WTC11 (cell line): ENCODE measurements around the gene STAM. TPM values are rescaled to one million over a fixed set of nuclear protein-coding genes. Genes with fewer than 3 reads are reported as not detected.

Experiments used
- ATAC-seq: fragments of 200-7000 bp; cut with Tn5 transposase; 2 replicates; pipeline ENCODE4 v1.10.0; 2021; ENCODE audit warnings: mild to moderate bottlenecking, moderate library complexity
- CTCF ChIA-PET: fragments of 300-600 bp; sonication (Branson Sonifier 250); formaldehyde crosslinking; loops from one replicate; lab custom pipeline; 2021; ENCODE audit warnings: antibody characterized with exemption; lab: Charles Lee
- POLR2A ChIA-PET: fragments of 350-600 bp; sonication (Branson Sonifier 250); formaldehyde crosslinking; loops from one replicate; lab custom pipeline; 2021; ENCODE audit warnings: antibody characterized with exemption; lab: Charles Lee
- DNase-seq: peaks from one replicate; pipeline ENCODE4 v3.0.0; 2021; ENCODE audit warnings: low spot score
- H3K27ac Mint-ChIP-seq: 2 replicates; pipeline ENCODE4 v1.8.0; 2021; ENCODE audit warnings: mixed read lengths
- H3K27me3 Mint-ChIP-seq: 2 replicates; pipeline ENCODE4 v1.8.0; 2021; ENCODE audit warnings: low read depth, mild to moderate bottlenecking, moderate library complexity, mixed read lengths
- H3K36me3 Mint-ChIP-seq: 2 replicates; pipeline ENCODE4 v1.8.0; 2021; ENCODE audit warnings: mixed read lengths
- H3K4me1 Mint-ChIP-seq: 2 replicates; pipeline ENCODE4 v1.8.0; 2022; ENCODE audit warnings: mixed read lengths
- H3K4me3 Mint-ChIP-seq: 2 replicates; pipeline ENCODE4 v1.8.0; 2021; ENCODE audit warnings: mild to moderate bottlenecking, moderate library complexity, mixed read lengths
- H3K9me3 Mint-ChIP-seq: 2 replicates; pipeline ENCODE4 v1.8.0; 2021; ENCODE audit warnings: mixed read lengths
- FOXK1 ChIP-seq: sonication (generic); formaldehyde crosslinking; IDR thresholded peaks from 2 replicates; pipeline ENCODE4 v1.8.0; 2022; ENCODE audit warnings: mild to moderate bottlenecking, moderate library complexity, missing genetic modification reagents
- HMGA2 ChIP-seq: fragments of 250-450 bp; sonication (Bioruptor Pico); IDR thresholded peaks from 2 replicates; pipeline ENCODE4 v1.4.0; 2021; ENCODE audit warnings: mild to moderate bottlenecking, moderate library complexity
- JUN ChIP-seq: sonication (generic); formaldehyde crosslinking; IDR thresholded peaks from 2 replicates; pipeline ENCODE4 v1.8.0; 2023; ENCODE audit warnings: mild to moderate bottlenecking, missing genetic modification reagents
- NFATC4 ChIP-seq: fragments of 250-450 bp; sonication (Bioruptor Pico); IDR thresholded peaks from 2 replicates; pipeline ENCODE4 v1.9.0; 2021; ENCODE audit warnings: mild to moderate bottlenecking
- NR1H2 ChIP-seq: sonication (generic); formaldehyde crosslinking; IDR thresholded peaks from 2 replicates; pipeline ENCODE4 v1.9.0; 2021; ENCODE audit warnings: mild to moderate bottlenecking, moderate library complexity, missing genetic modification reagents
- SMAD3 ChIP-seq: sonication (generic); formaldehyde crosslinking; IDR thresholded peaks from 2 replicates; pipeline ENCODE4 v1.8.0; 2022; ENCODE audit warnings: missing genetic modification reagents, mild to moderate bottlenecking, borderline replicate concordance
- ZNF121 ChIP-seq: sonication (generic); formaldehyde crosslinking; IDR thresholded peaks from 2 replicates; pipeline ENCODE4 v1.8.0; 2023; ENCODE audit warnings: missing genetic modification reagents
- total RNA-seq: library from RNA; stranded (reverse); gene quantifications from 3 replicates; pipeline ENCODE4 v1.2.3, GENCODE V29; 2021
- TF ChIP-seq, protein P1 (sequence below): fragments of 250-450 bp; sonication (Bioruptor Pico); IDR thresholded peaks from 2 replicates; pipeline ENCODE4 v1.8.0; 2021; ENCODE audit warnings: mild to moderate bottlenecking
- TF ChIP-seq, protein P2 (sequence below): sonication (generic); formaldehyde crosslinking; IDR thresholded peaks from 2 replicates; pipeline ENCODE4 v1.8.1; 2023; ENCODE audit warnings: mild to moderate bottlenecking, moderate library complexity, missing genetic modification reagents
- TF ChIP-seq, protein P3 (sequence below): sonication (generic); formaldehyde crosslinking; IDR thresholded peaks from 2 replicates; pipeline ENCODE4 v1.8.0; 2023; ENCODE audit warnings: missing genetic modification reagents, mild to moderate bottlenecking, borderline replicate concordance
- TF ChIP-seq, protein P4 (sequence below): sonication (generic); formaldehyde crosslinking; conservative IDR thresholded peaks from 2 replicates; pipeline ENCODE4 v1.8.1; 2023; ENCODE audit warnings: mild to moderate bottlenecking, low read depth, missing genetic modification reagents, moderate library complexity
- TF ChIP-seq, protein P5 (sequence below): fragments of 200-600 bp; IDR thresholded peaks from 2 replicates; pipeline ENCODE4 v1.8.0; 2022; ENCODE audit warnings: antibody characterized with exemption

STAM gene
- total RNA-seq, 1 experiment from 2014 or later, result 24.2 TPM

DNA sequence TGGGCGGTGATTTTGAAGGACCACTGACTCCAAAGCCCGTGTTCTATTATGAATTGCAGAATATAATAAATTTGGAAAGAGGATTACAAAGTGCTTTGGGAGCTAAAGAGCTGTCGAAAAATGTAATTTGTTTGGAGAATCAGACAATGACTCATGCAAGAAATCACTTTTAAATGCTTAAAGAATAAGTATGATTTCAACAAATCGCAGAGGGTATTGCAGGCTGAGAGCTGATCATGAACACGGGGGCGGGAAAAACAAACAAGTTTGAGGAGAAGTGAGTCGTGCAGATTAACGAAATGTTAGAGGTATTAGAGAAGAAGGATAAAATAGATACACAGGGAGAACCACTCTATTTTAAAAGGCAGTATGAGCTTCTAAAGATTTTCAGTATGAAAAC, 21.9 kb upstream of the STAM start:
- Mint-ChIP-seq H3K27me3 (no peaks in the 10 kb centered on the region), H3K4me1 (peaks cover 11% of the 10 kb centered on the region), H3K36me3 (no peaks in the 10 kb centered on the region), H3K27ac (no peak overlapping the region), H3K9me3 (peaks cover 4% of the 10 kb centered on the region; the same call in 1 of the 2 replicates), H3K4me3 (no peak overlapping the region)
- no peak for DNase-seq
- TF ChIP-seq JUN (CRISPR knock-in tag) (no peak), NR1H2 (CRISPR knock-in tag) (no peak), FOXK1 (CRISPR knock-in tag) (no peak), SMAD3 (CRISPR knock-in tag) (no peak), NFATC4 (CRISPR knock-in tag) (no peak), HMGA2 (CRISPR knock-in tag) (no peak)
- TF ChIP-seq, protein P1, sequence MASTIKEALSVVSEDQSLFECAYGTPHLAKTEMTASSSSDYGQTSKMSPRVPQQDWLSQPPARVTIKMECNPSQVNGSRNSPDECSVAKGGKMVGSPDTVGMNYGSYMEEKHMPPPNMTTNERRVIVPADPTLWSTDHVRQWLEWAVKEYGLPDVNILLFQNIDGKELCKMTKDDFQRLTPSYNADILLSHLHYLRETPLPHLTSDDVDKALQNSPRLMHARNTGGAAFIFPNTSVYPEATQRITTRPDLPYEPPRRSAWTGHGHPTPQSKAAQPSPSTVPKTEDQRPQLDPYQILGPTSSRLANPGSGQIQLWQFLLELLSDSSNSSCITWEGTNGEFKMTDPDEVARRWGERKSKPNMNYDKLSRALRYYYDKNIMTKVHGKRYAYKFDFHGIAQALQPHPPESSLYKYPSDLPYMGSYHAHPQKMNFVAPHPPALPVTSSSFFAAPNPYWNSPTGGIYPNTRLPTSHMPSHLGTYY (CRISPR knock-in tag), result no peak
- TF ChIP-seq, protein P2, sequence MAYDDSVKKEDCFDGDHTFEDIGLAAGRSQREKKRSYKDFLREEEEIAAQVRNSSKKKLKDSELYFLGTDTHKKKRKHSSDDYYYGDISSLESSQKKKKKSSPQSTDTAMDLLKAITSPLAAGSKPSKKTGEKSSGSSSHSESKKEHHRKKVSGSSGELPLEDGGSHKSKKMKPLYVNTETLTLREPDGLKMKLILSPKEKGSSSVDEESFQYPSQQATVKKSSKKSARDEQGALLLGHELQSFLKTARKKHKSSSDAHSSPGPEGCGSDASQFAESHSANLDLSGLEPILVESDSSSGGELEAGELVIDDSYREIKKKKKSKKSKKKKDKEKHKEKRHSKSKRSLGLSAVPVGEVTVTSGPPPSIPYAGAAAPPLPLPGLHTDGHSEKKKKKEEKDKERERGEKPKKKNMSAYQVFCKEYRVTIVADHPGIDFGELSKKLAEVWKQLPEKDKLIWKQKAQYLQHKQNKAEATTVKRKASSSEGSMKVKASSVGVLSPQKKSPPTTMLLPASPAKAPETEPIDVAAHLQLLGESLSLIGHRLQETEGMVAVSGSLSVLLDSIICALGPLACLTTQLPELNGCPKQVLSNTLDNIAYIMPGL, result no peak
- TF ChIP-seq, protein P3, sequence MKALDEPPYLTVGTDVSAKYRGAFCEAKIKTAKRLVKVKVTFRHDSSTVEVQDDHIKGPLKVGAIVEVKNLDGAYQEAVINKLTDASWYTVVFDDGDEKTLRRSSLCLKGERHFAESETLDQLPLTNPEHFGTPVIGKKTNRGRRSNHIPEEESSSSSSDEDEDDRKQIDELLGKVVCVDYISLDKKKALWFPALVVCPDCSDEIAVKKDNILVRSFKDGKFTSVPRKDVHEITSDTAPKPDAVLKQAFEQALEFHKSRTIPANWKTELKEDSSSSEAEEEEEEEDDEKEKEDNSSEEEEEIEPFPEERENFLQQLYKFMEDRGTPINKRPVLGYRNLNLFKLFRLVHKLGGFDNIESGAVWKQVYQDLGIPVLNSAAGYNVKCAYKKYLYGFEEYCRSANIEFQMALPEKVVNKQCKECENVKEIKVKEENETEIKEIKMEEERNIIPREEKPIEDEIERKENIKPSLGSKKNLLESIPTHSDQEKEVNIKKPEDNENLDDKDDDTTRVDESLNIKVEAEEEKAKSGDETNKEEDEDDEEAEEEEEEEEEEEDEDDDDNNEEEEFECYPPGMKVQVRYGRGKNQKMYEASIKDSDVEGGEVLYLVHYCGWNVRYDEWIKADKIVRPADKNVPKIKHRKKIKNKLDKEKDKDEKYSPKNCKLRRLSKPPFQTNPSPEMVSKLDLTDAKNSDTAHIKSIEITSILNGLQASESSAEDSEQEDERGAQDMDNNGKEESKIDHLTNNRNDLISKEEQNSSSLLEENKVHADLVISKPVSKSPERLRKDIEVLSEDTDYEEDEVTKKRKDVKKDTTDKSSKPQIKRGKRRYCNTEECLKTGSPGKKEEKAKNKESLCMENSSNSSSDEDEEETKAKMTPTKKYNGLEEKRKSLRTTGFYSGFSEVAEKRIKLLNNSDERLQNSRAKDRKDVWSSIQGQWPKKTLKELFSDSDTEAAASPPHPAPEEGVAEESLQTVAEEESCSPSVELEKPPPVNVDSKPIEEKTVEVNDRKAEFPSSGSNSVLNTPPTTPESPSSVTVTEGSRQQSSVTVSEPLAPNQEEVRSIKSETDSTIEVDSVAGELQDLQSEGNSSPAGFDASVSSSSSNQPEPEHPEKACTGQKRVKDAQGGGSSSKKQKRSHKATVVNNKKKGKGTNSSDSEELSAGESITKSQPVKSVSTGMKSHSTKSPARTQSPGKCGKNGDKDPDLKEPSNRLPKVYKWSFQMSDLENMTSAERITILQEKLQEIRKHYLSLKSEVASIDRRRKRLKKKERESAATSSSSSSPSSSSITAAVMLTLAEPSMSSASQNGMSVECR (CRISPR knock-in tag), result no peak
- TF ChIP-seq, protein P4, sequence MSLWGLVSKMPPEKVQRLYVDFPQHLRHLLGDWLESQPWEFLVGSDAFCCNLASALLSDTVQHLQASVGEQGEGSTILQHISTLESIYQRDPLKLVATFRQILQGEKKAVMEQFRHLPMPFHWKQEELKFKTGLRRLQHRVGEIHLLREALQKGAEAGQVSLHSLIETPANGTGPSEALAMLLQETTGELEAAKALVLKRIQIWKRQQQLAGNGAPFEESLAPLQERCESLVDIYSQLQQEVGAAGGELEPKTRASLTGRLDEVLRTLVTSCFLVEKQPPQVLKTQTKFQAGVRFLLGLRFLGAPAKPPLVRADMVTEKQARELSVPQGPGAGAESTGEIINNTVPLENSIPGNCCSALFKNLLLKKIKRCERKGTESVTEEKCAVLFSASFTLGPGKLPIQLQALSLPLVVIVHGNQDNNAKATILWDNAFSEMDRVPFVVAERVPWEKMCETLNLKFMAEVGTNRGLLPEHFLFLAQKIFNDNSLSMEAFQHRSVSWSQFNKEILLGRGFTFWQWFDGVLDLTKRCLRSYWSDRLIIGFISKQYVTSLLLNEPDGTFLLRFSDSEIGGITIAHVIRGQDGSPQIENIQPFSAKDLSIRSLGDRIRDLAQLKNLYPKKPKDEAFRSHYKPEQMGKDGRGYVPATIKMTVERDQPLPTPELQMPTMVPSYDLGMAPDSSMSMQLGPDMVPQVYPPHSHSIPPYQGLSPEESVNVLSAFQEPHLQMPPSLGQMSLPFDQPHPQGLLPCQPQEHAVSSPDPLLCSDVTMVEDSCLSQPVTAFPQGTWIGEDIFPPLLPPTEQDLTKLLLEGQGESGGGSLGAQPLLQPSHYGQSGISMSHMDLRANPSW (CRISPR knock-in tag), result no peak
- TF ChIP-seq, protein P5, sequence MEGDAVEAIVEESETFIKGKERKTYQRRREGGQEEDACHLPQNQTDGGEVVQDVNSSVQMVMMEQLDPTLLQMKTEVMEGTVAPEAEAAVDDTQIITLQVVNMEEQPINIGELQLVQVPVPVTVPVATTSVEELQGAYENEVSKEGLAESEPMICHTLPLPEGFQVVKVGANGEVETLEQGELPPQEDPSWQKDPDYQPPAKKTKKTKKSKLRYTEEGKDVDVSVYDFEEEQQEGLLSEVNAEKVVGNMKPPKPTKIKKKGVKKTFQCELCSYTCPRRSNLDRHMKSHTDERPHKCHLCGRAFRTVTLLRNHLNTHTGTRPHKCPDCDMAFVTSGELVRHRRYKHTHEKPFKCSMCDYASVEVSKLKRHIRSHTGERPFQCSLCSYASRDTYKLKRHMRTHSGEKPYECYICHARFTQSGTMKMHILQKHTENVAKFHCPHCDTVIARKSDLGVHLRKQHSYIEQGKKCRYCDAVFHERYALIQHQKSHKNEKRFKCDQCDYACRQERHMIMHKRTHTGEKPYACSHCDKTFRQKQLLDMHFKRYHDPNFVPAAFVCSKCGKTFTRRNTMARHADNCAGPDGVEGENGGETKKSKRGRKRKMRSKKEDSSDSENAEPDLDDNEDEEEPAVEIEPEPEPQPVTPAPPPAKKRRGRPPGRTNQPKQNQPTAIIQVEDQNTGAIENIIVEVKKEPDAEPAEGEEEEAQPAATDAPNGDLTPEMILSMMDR, result no peak
- ChIA-PET CTCF (no interaction called here), POLR2A (interaction anchor here (1.1 kb wide), 1 partner anchor 22 kb away, joined by 3 read pairs; the partner anchor contains the start of gene STAM)
- ATAC-seq, result no peak

DNA sequence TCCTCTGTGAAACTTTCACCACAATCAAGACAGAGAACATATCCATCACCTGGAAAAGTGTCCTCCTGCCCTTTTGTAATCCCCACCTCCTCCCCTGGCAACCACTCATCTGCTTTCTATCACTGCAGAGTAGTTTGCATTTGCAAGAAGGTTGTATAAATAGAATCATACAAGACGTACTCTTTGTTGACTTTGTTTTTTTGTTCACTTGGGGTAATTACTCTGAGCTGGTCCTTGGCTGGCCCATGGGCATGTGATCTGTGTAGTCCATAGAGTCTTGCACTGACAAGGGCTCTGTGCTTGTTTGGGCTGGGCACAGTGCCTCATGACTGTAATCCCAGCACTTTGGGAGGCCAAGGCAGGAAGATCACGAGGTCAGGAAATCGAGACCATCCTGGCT, 19.0 kb upstream of the STAM start:
- ChIA-PET CTCF (no interaction called here), POLR2A (interaction anchor here (1.4 kb wide), 1 partner anchor 19 kb away, joined by 3 read pairs; the partner anchor contains the start of gene STAM)
- no peak for DNase-seq
- no peak overlapping the region for H3K27ac Mint-ChIP-seq
- no peak overlapping the region for H3K4me3 Mint-ChIP-seq
- no peak for ATAC-seq
- TF ChIP-seq ZNF121, result no peak
- no peaks in the 10 kb centered on the region for H3K4me1 Mint-ChIP-seq
- H3K36me3 Mint-ChIP-seq, result no peaks in the 10 kb centered on the region
- peaks cover 8% of the 10 kb centered on the region for H3K9me3 Mint-ChIP-seq
- no peaks in the 10 kb centered on the region for H3K27me3 Mint-ChIP-seq
